Nephron (organoid): ENCODE results near the gene DUSP15.

Source experiments
- H3K27ac Mint-ChIP-seq, 3 experiments: 2 replicates each; pipeline ENCODE4 v1.8.0; 2020; ENCODE audit warnings: mixed read lengths in 3 of 3, mild to moderate bottlenecking in 2 of 3, moderate library complexity in 1 of 3
- H3K27me3 Mint-ChIP-seq: 2 replicates; pipeline ENCODE4 v1.8.0; 2021; ENCODE audit warnings: low read depth, mild to moderate bottlenecking, moderate library complexity, mixed read lengths
- H3K36me3 Mint-ChIP-seq: 2 replicates; pipeline ENCODE4 v1.8.0; 2020; ENCODE audit warnings: low read depth, mixed read lengths
- H3K4me1 Mint-ChIP-seq: 2 replicates; pipeline ENCODE4 v1.8.0; 2020; ENCODE audit warnings: mixed read lengths
- H3K4me3 Mint-ChIP-seq, 3 experiments: 2 replicates each; pipeline ENCODE4 v1.8.0; 2020; ENCODE audit warnings: mild to moderate bottlenecking in 3 of 3, mixed read lengths in 3 of 3, moderate library complexity in 2 of 3
- H3K9me3 Mint-ChIP-seq: 2 replicates; pipeline ENCODE4 v1.8.0; 2020; ENCODE audit warnings: mixed read lengths
- TF ChIP-seq, protein P1 (sequence below), 3 experiments: fragments of 200-600 bp; sonication (generic); IDR thresholded peaks; one replicate each; pipeline ENCODE4 v1.5.0; 2021; ENCODE audit warnings: antibody characterized with exemption in 3 of 3; ENCODE audit not compliant: unreplicated experiment in 3 of 3

DUSP15 gene

DNA sequence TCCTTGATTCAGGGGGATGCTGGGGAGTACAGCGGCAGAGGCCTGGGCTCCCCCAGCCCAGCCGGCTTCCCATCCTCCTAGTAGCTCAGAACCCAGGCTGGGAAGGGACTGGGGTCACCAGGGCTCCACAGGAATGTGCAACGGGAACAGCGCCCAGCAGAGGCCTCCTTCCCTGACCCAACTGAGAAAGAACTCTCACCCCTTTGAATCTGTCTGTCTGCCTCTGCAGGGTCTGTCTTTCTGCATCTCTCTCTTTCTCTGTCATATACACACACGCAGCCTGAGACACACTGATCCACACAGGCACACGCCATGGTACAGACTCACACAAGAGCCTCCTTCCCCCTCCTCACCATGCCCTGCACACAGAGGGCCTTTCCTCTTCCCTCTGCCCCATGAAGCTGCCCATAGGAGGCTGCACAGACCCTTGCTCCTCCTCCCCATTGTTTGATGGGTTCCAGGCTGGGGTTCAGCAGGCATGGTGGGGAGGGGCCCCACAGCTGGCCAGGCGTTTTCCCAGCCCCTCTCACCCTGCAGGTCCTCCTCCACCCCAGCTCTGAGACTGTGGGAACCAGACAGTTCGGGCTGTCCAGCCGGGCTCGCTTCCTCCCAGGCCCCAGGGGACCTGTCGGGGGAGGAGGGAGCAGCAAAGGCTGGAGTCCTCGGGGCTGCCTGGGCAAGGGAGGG is 27.7 kb downstream of the DUSP15 start:
- Mint-ChIP-seq H3K27ac (peak overlapping the region; percentile 97 to 99 (median 97)), H3K4me3 (peak overlapping the region; percentile 67 to 77 (median 68)), H3K9me3 (no peaks in the 10 kb centered on the region), H3K27me3 (peaks cover 4% of the 10 kb centered on the region), H3K4me1 (peaks cover 31% of the 10 kb centered on the region), H3K36me3 (no peaks in the 10 kb centered on the region)
- TF ChIP-seq, protein P1, sequence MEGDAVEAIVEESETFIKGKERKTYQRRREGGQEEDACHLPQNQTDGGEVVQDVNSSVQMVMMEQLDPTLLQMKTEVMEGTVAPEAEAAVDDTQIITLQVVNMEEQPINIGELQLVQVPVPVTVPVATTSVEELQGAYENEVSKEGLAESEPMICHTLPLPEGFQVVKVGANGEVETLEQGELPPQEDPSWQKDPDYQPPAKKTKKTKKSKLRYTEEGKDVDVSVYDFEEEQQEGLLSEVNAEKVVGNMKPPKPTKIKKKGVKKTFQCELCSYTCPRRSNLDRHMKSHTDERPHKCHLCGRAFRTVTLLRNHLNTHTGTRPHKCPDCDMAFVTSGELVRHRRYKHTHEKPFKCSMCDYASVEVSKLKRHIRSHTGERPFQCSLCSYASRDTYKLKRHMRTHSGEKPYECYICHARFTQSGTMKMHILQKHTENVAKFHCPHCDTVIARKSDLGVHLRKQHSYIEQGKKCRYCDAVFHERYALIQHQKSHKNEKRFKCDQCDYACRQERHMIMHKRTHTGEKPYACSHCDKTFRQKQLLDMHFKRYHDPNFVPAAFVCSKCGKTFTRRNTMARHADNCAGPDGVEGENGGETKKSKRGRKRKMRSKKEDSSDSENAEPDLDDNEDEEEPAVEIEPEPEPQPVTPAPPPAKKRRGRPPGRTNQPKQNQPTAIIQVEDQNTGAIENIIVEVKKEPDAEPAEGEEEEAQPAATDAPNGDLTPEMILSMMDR (IDR thresholded peaks at IDR 0.05; ENCODE audit: unreplicated experiment in 3 of 3) = no peak

DNA sequence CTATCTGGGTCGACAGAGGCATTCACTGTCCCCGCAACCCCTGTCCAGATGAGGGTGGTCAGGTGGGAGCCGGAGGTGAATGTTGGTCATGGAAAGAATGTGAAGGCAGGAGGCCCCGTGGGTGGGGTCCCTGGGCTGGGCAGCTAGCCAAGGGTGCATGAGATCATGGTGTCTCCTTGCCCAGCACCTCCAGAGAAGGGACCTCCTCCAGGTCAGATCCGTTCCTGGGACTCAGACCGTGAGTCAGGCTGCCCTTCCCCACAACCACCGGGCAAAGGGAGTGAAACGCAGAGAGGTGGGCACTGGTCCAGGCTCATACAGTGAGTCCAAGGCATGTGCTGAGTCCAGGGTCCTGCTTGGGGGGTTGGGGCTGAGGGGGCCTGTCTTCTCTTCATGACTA is 28.4 kb downstream of the DUSP15 start:
- TF ChIP-seq, protein P1 (IDR thresholded peaks at IDR 0.05; ENCODE audit: unreplicated experiment in 3 of 3) = no peak
- Mint-ChIP-seq H3K9me3 (no peaks in the 10 kb centered on the region), H3K27ac (peak overlapping the region; percentile 97 to 99 (median 97)), H3K36me3 (no peaks in the 10 kb centered on the region), H3K27me3 (peaks cover 3% of the 10 kb centered on the region), H3K4me3 (peak overlapping the region in 2 of 3 experiments; percentile 67 to 68), H3K4me1 (peaks cover 31% of the 10 kb centered on the region)

DNA sequence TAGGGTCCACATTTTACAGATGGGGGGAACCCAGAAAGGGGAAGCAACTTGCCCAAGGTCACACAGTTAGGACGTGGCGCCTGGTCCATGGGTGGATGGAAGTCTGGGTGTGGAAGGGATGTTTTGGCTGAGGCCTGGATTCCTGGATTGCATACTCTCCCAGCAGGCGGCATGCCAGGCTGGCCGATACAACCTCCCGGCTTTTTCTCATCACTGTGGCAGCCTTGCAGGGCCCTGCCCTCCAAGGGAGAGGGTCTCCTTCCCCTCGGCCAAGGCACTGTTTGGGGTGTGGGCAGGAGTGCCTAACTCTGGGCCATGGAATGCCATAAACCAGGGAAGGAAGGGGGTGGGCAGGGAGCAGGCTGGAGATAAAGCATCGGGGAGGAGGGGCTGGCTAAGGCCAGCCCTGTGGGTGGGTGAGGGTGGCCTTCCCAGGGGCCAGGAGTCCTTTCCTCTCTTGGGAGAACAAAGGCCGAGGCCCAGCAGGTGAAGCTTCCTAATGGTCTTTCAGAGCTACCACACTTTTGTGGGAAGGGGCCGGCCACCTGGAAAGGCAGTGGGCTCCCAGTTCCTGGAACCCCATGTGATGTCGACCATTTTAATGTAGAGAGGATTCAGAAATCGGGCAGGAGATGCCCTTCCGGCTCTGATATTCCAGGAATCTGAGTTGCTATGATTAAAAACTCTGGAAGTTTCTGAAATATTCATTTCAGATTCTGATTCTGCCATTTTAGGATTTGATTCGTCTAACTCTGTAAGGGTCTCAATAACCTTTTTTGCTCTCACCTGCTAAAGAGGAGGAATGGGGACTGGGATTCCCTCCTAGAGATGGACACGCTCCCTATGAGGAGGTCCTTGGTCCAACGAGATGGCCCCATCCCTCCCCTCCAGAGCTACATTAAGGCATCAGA is 29.2 kb downstream of the DUSP15 start:
- TF ChIP-seq, protein P1 (IDR thresholded peaks at IDR 0.05; ENCODE audit: unreplicated experiment in 3 of 3) = no peak
- Mint-ChIP-seq H3K9me3 (no peaks in the 10 kb centered on the region), H3K4me1 (peaks cover 34% of the 10 kb centered on the region), H3K36me3 (no peaks in the 10 kb centered on the region), H3K27me3 (peaks cover 3% of the 10 kb centered on the region), H3K4me3 (no peak overlapping the region), H3K27ac (peak overlapping the region; percentile 97 to 99 (median 97))

DNA sequence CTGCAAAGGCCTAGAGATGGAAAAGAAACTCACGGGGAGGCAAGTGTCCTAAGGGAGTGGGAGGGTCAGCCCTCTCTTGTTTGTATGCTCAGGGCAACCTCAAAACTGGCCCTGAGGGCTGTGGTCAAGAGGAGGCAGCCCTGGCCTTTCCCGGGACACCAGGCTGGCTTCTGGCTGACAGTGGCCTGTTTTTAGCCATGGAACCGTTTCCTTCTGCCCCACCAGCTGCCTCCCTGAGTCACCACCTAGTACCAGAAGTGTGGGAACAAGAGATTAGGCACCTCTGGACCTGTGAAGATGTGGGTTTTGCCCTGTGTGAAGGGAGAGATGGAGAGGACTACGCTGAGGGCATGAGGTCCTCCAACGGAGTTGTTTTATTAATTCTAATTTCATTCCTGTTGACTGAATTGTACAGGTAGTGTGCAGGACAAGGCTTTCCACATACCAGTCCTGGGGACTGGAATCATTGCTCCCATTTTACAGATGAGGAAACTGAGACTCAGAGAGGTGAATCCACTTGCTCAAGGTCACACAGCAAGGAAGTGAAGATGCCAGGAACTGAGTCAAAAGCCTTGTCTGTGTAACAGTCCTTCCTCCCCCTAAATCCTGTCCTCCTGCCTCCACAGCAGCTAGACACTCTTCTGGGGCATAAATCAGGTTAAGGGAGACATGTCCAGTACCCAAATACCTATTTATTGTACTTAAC is 30.4 kb downstream of the DUSP15 start:
- Mint-ChIP-seq H3K4me3 (no peak overlapping the region), H3K4me1 (peaks cover 44% of the 10 kb centered on the region), H3K27ac (no peak overlapping the region), H3K9me3 (no peaks in the 10 kb centered on the region), H3K36me3 (no peaks in the 10 kb centered on the region), H3K27me3 (peaks cover 3% of the 10 kb centered on the region)
- TF ChIP-seq, protein P1 (IDR thresholded peaks at IDR 0.05; ENCODE audit: unreplicated experiment in 3 of 3) = no peak

DNA sequence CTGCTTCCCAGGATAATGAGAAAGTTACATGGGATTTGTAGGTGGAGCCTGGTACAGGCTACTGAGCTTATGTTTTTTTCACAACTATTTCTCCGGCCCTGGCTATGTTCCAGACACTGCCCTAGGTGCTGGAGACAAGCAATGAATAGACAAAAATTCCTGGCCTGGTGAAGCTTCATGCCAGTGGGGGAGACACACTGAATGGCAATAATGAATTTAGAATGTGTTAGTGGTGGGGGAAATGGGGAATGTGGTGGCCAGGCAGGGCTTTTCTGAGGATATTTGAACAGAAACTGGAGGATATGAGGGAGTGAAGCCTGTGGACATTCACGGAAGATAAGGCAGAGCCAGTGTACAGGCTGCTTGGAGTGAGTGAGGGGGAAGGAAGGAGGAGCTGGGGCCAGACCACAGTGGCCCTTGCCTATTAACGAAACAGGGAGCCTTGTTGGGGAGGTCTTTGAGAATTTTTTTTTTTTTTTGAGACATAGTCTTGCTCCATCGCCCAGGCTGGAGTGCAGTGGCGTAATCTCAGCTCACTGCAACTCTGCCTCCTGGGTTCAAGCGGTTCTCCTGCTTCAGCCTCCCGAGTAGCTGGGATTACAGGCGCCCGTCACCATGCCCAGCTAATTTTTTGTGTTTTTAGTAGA is 31.6 kb downstream of the DUSP15 start:
- Mint-ChIP-seq H3K27ac (no peak overlapping the region), H3K27me3 (peaks cover 3% of the 10 kb centered on the region)
- TF ChIP-seq, protein P1 (IDR thresholded peaks at IDR 0.05; ENCODE audit: unreplicated experiment in 3 of 3) = no peak

More for the DNA sequence above, 31.6 kb downstream of the DUSP15 start:
- no peaks in the 10 kb centered on the region for H3K36me3 Mint-ChIP-seq
- H3K9me3 Mint-ChIP-seq = no peaks in the 10 kb centered on the region
- no peak overlapping the region for H3K4me3 Mint-ChIP-seq
- H3K4me1 Mint-ChIP-seq = peaks cover 49% of the 10 kb centered on the region
